Transverse colon (tissue), 4 donors: ENCODE measurements around the gene EGFR.

Experiments used
- CTCF ChIP-seq, 5 experiments: fragments of 200-600 bp in 3 of 5; fragments of 450-650 bp in 2 of 5; sonication (generic) in 3 of 5; IDR thresholded peaks; 1 replicate in 2 of 5; 2 replicates in 3 of 5; pipeline ENCODE4 v1.5.1; 2016 to 2017; ENCODE audit warnings: antibody characterized with exemption in 5 of 5, inconsistent platforms in 3 of 5, mild to moderate bottlenecking in 2 of 5, moderate library complexity in 1 of 5
- EP300 ChIP-seq: sonication (generic); formaldehyde crosslinking; IDR thresholded peaks from one replicate; pipeline ENCODE4 v1.6.1; 2017; ENCODE audit warnings: antibody characterized with exemption, low read depth
- POLR2A ChIP-seq: fragments of 450-650 bp; IDR thresholded peaks from one replicate; pipeline ENCODE4 v1.6.1; 2016; ENCODE audit warnings: antibody characterized with exemption, mild to moderate bottlenecking, moderate library complexity
- POLR2AphosphoS5 ChIP-seq, 3 donors: sonication (generic); formaldehyde crosslinking; IDR thresholded peaks; one replicate each; pipeline ENCODE4 v1.6.1; 2016; ENCODE audit warnings: antibody characterized with exemption in 3 of 3

GRCh38 chr7:55092975-55093373 lies 74.2 kb downstream of the EGFR start:
- TF ChIP-seq CTCF (IDR thresholded peaks at IDR 0.05) (no peak), POLR2A (no peak), POLR2AphosphoS5 (IDR thresholded peaks at IDR 0.05) (no peak), EP300 (no peak)
